ENCODE data around the gene KSR1.

GRCh38 chr17:27430383-27430840, 25.8 kb upstream of the KSR1 start:
- TF ChIP-seq CTCF (IDR thresholded peaks at IDR 0.05 in 4 of 5, conservative IDR thresholded peaks at IDR 0.05 in 1 of 5) (no peak), POLR2A (IDR thresholded peaks at IDR 0.05) (no peak)

Data from gastrocnemius medialis (tissue), 4 donors.